Brain pericyte (primary cell): ENCODE results near the gene CD46.
A peak's percentile ranks its signal among the peaks of the same experiment; 100 is the strongest.

Experiments used
- DNase-seq: peaks from one replicate; pipeline ENCODE4 v3.0.0-alpha.2; 2012; ENCODE audit warnings: low read depth, low spot score

Gene CD46

DNA sequence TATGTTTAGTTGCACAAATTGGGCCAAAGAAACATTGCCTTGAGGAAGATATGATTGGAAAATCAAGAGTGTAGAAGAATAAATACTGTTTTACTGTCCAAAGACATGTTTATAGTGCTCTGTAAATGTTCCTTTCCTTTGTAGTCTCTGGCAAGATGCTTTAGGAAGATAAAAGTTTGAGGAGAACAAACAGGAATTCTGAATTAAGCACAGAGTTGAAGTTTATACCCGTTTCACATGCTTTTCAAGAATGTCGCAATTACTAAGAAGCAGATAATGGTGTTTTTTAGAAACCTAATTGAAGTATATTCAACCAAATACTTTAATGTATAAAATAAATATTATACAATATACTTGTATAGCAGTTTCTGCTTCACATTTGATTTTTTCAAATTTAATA is 43.0 kb downstream of the CD46 start:
- DNase-seq, result no peak

DNA sequence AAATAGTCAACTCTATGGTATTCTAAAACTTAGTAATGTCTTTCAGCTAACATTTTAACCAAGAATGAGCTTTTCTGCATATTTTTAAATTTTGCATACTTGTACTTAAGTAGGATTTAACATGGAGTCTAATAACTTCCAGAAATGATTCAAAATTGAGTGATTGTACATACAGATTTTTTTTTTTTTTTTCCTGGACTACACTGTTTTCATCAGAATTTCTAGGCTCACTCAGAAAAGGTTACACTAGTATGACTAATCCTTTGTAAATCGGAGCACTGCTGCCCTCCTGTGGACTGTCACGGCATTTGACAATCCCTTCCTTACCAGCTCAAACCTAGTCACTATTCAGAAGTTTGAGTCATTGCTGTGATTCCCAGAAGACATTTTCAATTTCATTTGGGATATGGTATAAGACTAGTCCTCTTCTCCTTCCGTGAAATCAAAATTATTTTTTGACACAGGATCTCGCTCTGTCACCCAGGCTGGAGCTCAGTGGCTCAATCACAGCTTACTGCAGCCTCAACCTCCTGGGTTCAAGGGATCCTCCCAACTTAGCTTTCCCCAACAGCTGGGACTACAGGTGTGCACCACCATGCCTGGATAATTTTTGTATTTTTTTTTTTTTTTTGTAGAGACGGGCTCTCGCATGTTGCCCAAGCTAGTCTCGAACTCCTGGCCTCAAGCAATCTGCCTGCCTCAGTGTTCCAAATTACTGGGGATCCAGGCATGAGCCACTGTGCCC is 45.5 kb downstream of the CD46 start:
- DNase-seq, result peak; percentile 38

DNA sequence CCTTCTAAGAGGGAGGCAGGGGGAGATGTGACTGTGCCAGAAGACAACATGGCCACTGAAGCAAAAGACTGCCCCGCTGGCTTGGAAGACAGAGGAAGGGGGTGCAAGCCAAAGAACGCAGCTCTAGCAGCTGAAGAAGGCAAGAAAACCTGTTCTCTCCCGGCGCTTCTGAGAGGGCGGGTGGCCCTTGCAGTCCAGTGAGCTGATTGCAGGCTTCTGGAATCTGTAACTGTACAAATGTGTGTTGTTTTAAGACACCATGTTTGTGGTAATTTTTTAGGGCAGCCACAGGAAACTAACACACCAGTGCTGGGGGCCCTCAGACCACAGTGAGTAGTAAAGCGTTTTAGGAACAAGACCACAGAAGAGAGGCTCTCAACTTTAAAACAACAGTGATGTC is 47.0 kb downstream of the CD46 start:
- no peak for DNase-seq

DNA sequence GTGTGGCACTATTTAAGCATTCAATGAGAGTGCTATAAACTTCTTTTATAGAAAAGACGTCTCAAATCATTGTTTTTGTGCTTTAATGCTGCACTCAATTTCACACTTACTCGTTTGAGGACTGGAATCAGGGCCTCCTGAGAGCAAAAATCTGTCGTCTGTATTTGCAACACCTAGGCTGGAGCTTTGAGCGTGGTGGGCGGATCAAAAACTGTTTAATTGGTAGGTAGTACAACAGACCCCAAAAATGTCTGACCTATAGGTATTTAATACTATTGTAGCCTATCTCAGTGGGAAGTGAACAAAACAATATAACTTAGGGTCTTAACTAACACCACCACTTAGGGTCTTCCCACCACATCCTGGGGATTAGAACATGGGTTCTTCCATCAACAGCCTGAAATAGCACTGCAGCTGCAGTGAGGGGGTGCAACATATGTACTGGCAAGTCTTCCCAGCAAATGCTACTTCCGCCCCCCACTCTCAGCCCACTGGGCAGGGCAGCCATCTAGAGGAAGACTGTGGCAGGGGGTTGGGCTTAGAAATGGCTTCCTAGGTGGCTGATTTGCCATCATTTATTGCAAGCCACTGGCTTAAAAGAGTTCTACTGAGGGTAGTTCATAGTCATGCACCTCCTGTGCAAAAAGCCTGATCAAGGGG is 48.3 kb downstream of the CD46 start:
- DNase-seq, result no peak

DNA sequence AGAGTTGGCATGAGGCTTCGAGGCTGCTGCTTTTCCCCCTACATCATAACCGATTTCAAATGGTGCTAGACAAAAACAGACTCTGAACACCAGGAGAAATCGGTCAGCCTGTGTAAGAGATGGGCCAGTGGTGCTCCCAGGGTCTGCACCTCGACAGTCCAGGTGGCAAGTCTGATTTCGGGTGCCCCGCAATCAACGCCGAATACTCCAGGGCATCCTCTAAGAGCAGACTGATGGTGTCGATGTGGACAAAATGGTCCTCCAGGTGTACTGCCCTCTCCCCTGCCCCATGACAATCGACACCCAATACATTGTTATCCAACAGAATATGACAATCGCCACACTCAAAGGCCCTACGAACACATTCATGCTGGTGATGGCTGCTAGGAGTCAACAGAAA is 50.0 kb downstream of the CD46 start:
- DNase-seq, result no peak

DNA sequence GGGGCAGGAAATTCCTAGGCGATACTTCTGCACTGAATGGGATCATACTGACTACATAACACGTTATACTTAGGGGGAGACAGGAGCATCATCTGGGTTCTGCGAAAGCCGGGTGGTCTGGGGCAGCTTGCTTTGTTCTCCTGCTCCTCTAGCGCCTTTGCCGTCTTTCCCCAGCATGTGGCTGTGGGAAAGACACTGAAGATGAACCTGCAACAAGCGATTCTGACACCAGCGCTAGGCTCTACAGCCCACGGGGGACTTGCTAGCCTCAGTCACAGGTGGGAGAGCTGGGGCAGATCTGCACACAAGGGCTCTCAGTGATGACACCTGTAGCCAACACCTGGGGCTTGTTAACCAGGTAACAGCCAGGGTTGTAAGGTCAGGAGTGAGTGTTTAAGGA is 51.8 kb downstream of the CD46 start:
- DNase-seq, result no peak

DNA sequence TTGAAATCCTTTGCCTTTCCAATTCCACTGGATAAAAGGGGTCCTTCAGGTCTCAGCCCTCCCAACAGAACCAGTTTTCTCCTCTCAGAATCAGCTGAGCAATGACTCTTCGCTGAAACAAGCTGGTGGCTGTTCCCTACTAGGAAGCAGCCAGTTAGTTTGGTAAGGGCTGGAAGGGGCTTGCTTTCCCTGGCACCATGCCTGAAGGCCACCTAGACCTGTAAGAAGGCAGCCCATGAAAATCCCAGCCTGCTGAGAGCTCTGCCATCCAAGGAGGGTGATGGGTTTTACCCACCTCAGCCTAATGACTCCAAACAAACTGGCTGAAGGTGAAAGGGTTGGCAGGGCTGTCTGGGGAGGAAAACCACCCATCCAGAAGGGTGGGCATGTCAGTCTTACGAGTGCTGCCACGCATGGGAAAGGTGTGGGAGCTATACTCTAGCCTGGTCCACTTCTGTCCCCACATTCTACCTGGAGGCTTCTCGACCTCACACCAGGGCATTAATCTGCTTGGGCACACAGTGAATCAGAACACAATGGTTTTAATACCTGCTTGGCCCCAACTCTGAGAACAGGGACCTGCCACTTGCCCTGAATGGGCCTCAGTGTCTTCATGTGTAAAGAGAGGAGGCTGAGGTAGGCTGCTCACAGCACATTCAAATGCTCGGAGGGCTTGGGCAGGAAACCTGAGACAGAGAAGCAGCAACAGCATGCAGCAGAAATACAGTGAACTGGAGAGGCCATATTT is 53.0 kb downstream of the CD46 start:
- DNase-seq, result no peak

DNA sequence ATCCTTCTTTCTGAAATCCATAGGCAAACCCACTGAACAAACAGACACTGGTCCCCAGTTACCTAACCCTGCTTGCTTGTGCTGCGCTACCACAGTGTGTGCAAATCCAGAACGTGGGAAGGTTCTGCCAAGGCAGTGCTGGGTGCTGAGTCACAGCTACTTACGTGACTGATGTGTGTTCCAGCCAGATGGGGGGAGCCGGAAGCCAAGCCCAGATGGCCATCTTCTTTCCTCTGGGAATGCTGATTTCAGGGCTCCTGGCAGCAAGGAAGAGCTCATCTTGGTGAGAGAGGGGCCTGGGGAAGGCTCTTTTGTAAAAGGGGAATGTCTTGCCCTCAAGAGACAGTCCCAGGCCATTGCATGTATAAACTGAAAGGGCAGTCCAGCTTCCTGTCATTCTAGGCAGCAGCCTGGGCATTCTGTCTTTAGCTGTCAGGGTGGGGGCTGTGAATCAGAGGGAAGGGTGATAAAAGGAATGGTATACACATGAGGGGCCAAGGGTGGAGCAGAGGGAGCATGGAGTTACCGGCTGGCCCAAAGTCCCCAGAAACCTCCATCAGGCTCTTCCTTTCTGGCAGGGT is 54.1 kb downstream of the CD46 start:
- DNase-seq, result peak; percentile 79

DNA sequence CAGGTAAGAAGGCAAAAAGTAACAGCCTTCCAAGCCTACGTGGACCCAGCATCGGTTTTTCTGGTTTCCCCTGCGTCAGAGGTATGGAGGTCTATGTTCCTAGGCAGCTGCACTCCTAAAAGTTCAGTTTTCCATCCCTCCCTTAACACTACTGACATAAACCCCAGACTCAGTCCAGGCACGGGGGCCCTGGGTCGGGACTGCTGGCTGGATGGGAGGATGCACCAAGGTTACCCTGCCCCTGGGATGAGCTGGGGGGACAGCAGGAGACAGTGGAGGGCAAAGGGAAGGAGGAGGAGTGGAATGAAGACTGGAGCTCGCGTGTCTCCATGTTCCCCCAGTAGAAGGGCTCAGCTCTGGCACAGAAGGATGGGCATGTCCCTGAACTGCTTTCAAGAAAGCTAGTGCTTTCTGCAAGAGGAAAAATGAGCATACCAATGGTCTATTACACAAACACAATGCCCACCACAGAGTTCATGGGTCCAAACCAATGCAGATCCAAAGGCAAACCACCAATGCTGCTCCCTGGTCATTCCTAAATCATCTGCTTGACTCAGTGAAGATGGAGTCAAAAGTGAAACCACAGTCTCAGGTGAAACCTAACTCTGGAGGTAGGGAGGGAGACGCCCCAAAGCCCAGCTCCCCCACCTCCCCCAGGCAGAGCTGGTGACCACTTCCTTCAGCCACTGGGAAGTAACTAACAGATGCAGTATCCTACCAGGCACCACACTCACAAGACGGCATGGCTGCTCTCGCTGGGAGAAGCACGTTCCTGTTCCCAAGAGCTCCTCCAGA is 54.9 kb downstream of the CD46 start:
- no peak for DNase-seq

DNA sequence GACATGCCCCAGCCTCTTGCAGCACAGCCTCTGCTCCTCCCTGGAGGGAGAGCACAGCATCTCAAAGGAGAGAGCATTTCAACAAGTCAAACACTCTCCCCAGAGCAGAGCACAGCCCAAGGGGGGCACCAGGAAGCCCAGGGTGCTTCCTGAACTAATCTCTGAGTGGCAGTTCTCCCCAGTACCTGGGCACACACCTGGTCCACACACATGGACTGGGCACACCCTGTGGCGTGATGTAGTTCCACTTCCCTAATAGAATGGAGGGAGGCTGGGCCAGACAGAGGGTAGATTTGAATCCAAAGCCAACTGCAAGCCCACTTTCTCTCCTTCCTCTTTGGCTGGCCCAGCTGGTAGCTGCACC is 55.5 kb downstream of the CD46 start:
- no peak for DNase-seq

DNA sequence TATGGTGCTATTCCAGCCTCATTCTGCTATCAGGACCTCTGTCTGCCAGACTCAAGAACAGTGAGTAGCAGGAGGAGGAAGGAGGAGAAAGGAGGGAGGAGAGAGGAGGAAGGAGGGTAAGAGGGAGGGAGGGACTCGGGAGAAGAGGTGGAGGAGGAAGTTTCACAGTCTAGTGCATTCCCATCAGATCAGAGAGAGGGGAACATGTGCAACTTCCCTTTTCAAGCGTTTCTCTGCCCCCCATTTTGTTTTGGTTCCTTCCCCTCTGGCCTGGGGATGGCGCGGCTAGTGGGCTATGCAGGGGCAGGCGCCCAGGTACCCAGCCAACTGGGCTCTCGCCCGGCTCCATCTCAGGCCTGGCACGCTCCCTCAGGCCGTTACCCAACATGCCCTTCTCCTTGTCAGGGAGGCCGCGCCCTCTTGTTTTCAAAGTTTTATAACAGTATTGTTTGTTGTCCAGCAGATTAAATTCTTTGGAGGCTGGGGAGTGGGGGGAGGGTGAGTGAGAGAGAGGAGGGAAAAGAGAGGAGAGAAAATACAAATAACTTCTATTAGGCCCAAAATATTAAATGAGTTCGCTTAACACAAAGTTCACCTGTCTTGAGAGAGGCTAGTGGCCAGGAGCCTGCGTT is 56.0 kb downstream of the CD46 start:
- no peak for DNase-seq

DNA sequence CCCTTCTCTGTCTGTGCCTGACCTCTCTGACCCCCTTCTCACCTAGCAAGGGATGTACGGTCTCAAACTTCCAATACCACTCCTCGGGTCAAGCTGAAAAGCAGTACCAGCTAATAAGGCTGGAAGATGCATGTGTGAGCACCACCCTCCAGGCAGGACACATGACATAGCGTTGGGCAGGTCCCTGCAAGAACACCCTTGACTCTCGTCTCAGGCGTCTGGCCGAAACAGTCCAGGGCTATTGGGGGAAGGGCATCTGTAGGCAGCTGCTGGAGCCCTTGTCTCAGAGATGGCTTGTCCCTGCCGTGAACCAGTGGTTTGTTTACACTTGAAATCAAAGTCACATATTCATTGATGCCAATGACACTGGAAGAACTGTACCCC is 56.5 kb downstream of the CD46 start:
- DNase-seq, result no peak

DNA sequence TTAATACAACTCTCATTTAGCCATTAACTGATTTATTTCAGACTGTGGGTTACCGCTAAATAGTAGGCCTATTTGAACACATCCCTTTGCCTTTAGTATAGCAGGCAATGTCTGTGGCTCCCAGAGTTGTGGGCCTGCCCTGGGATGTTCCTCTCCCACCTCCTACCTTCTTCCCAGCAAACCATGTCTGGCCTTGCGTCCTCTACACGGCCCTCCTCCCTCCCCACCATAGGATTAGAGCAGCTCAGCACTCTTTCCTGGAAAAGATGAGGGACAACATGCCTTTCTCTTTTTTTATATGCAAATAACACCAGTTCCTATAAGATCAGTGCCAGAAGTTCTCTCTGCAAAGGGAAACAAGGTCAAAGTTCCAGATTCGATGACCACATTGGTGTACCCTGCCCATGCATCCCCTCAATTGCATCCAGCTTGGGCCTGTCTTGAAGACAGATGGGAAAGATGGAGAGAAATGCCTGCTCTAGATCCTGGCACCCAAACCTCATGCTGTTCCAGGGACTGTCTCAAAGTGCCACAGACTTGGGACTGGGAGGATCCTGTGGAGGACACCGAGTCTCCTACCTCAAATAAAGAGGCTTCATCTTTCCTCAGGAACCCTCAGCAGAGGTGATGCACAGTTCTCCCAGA is 57.2 kb downstream of the CD46 start:
- no peak for DNase-seq

DNA sequence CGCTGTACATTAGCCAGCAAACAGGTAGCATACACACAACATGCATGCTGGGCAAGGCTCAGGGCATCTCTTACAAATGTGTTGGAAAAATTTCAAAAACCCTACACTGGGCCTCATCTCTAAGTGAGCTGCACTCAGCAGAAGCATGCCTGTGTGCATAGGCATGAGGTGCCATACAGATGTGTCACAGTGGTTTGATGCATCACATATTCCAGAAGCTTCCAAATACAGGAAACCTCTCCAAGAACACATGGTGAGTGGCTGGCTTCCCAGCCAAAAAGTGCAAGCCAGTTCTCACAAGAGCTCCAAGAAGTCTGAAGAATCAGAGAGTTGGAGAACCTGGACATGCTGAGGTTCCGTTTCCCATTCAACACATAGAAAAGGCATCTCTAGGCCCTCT is 58.3 kb downstream of the CD46 start:
- DNase-seq, result no peak

DNA sequence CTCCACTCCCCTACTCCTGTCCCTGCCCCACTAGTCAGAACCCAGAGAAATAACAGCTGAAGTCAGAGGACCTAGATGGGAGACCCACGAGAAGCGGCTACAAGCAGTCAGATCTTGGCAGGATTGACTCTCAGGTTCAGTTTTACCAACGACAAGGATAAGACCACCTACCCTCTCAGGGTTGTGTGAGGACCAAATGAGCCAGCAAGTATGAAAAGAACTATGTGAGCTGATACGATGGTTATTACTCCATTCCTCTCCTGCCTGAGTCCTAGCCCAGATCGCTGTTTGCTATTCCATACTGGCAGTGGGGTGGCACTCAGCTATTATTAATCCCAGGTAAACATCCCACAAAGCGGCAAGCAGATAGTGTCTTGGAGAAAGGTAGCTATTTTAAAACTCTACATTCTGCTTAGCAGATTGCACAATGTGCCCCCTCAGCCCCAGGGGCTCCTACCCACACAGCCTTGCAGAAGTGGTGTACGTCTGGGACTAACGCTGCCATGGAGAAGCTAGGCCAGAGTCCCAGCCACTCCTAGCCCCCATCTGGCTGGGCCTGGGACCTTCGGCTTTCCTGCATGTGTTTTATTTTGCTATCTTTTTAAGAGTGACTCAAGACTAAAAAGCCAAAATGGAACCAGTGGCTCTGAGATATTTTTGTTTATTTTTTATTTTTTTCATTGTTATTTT is 58.9 kb downstream of the CD46 start:
- no peak for DNase-seq

DNA sequence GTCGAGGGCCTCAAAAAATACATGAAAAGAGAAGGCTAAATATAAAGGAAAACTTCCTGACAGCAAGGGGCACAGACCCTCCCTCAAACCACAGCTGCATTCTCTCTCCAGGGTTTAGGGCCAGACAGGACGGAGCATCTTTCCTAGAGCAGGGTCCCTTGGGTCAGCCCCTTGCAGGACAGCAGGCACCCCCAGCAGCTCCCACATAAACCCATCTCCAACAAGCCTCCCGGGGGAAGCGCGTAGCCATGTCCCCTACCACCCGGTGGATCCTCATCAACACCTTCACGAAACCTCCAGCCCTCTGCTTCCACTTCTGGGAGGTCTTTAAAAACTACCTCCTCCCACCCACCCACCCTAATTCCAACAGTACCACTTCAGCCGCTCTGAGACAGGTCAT is 59.5 kb downstream of the CD46 start:
- DNase-seq, result no peak

DNA sequence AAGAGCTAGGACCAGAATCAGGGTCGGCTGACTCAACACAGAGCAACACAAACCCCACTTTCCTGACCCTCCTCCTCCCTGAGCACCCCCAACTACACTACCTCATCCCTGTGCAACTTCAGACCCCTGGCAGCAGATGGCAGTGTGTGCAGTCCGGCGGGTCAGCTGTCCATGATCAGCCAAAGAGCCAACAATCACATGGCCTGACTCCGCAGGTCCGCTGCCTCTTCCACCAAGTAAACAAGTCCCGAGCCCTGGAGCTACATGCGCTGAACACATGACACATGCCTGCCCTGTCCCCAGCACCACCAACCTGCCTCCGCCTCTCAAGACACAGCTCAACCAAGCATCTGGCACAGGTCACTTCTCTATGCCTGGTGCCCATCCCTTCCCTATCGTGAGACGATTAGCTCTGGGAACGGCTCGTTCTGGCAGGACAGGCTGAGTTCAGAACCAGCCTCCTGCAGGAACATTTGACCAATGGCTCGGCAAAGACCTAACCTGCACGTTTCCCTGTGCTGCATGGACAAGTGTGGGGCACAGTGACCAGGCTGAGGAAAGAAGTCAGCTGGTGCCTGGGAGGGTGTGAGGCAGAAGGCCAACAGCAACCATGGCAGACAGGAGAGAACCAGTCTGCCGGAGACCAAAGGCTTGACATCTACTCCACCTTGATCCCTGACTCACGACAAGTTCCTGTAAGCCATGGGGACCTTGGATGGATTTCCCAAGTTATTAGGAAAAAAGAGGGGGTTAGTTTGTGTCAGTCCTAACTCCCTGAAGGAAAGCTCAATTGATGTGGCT is 60.3 kb downstream of the CD46 start:
- DNase-seq, result no peak

DNA sequence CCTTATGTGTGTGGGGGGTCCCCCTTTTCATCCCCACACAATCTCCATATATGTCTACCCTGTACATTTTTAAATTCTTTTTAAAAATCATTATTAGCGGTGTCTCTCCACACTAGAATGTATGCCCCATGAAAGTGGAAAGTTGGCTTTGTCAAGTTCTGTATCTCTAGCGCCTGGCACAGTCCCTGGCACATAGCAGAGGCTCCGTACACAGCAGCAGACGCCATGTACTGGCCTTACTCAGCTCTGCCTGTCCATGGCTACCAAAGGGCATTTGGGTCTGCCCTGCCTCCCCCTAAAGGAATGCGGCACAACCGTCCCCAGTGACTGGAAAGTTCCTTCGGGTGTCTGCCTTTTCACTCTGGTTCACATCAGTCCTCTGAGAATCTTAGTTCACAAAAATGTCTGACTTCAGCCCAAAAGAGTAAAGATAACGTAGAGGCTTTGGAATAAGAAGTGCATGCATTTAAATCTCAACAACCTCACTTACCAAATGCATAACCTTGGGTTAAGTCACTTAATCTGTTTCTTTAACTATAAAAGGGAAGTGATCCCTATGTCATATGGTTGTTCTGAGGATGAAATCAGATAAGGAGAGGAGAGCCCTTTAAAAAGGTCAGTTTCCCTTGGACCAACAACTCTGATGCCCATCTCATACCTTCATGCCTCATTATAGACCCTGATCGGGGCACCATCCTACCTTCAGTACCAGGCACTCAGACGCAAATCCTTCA is 61.1 kb downstream of the CD46 start:
- no peak for DNase-seq

DNA sequence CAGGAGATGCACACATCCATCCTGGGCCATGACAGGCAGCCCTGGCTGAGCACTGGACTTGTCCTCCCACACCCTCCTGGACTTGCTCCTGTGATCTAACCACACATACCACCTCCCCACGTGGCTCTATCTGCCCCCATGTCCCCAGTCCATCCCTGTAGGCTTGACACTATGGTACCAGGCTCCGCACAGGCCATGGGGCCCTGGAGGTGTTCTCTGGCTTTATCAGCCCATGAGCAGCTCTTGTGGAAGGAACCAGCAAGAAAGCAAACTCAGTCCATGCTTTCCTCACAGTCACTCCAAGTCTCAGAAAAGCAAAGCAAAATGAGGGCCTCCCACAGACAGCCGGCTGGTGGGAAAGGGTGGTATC is 61.6 kb downstream of the CD46 start:
- no peak for DNase-seq
